Stomach (tissue), 9 donors: ENCODE data around the gene ATP8A1. TPM values are rescaled to one million over a fixed set of nuclear protein-coding genes. Genes with fewer than 3 reads are reported as not detected.
A peak's percentile ranks its signal among the peaks of the same experiment; 100 is the strongest.

Experiments
- DNase-seq, 2 donors: peaks; one replicate each; pipeline versions ENCODE4 v3.0.0 to v3.0.0-alpha.2; 2013 to 2019
- H3K27ac ChIP-seq, 5 donors: fragments of 200-600 bp in 4 of 5; sonication (generic) in 4 of 5; one replicate each; pipeline ENCODE4 v1.5.1; 2013 to 2019; ENCODE audit warnings: mild to moderate bottlenecking in 1 of 5, moderate library complexity in 1 of 5
- H3K27me3 ChIP-seq, 3 donors: fragments of 200-600 bp; sonication (generic); one replicate each; pipeline ENCODE4 v1.5.1; 2017 to 2019; ENCODE audit warnings: mixed run types in 1 of 3
- H3K36me3 ChIP-seq, 4 donors: fragments of 200-600 bp; sonication (generic); 1 replicate in 3 of 4; 2 replicates in 1 of 4; pipeline ENCODE4 v1.5.1; 2016 to 2019
- H3K4me1 ChIP-seq, 4 donors: fragments of 200-600 bp; sonication (generic); one replicate each; pipeline ENCODE4 v1.5.1; 2016 to 2019
- H3K4me3 ChIP-seq, 4 donors: fragments of 200-600 bp; sonication (generic) in 3 of 4; one replicate each; pipeline ENCODE4 v1.5.1; 2016 to 2019; ENCODE audit warnings: mild to moderate bottlenecking in 1 of 4
- H3K9me3 ChIP-seq, 4 donors: fragments of 200-600 bp; sonication (generic); one replicate each; pipeline ENCODE4 v1.5.1; 2016 to 2019
- EP300 ChIP-seq: sonication (generic); formaldehyde crosslinking; IDR thresholded peaks from one replicate; pipeline ENCODE4 v1.6.1; 2017; ENCODE audit warnings: antibody characterized with exemption
- POLR2A ChIP-seq, 4 donors: fragments of 450-650 bp; IDR thresholded peaks; one replicate each; pipeline ENCODE4 v1.6.1; 2016; ENCODE audit warnings: antibody characterized with exemption in 4 of 4, control low read depth in 2 of 4, mild to moderate bottlenecking in 1 of 4, moderate library complexity in 1 of 4
- POLR2AphosphoS5 ChIP-seq, 3 donors: sonication (generic); formaldehyde crosslinking; IDR thresholded peaks; one replicate each; pipeline ENCODE4 v1.6.1; 2016; ENCODE audit warnings: antibody characterized with exemption in 3 of 3
- WGBS, 5 donors: extraction: QIAGEN DNeasy Blood & Tissue Kit in 3 of 5; methylation state at CpG; one replicate each; pipeline versions ENCODE4 v1.1.5 to v1.1.7; 2013 to 2018; 5-methylcytosine and 5-hydroxymethylcytosine counted together
- intact Hi-C: fragments of 100-400 bp; cut with DNase I; formaldehyde crosslinking; loops from one replicate; pipeline ENCODE4 v1.15.1; 2023; ENCODE audit warnings: low total_unique reads
- polyA plus RNA-seq, 3 donors: library from polyadenylated mRNA; stranded (reverse); fragments of 200-250 nt; gene quantifications; one replicate each; pipeline ENCODE4 v1.2.3, GENCODE V29; 2013
- total RNA-seq, 5 donors: library from RNA; depleted of rRNA; stranded (reverse); fragments of >200 nt; gene quantifications; one replicate each; pipeline versions ENCODE4 v1.1.0 to v1.2.3, GENCODE V29; 2014 to 2016
- TF ChIP-seq, protein P1 (sequence below), 7 experiments: fragments of 450-650 bp in 4 of 7; fragments of 200-600 bp in 3 of 7; sonication (generic) in 3 of 7; IDR thresholded peaks; one replicate each; pipeline ENCODE4 v1.5.1; 2016 to 2019; ENCODE audit warnings: antibody characterized with exemption in 7 of 7, control low read depth in 2 of 7, mild to moderate bottlenecking in 1 of 7
- donor health status: healthy with polysubstance abuse.
- donor health status: Bipolar disorder and iron deficiency.
- donor health status: healthy.

Gene ATP8A1
- total and polyA plus RNA-seq, 8 donors = 2.6 to 104 (median 33.2) TPM

- DNase-seq = no peak
- Histone ChIP-seq H3K9me3 (no peaks in the 10 kb centered on the region), H3K36me3 (peaks cover 0 to 8% (median 3%) of the 10 kb centered on the region in 4 donors), H3K27ac (no peak overlapping the region), H3K27me3 (no peaks in the 10 kb centered on the region), H3K4me3 (no peak overlapping the region), H3K4me1 (peaks cover 10 to 23% (median 17%) of the 10 kb centered on the region in 4 donors)
- WGBS, 5 donors = 53 to 71% (median 56%) methylated on average over 4 of the region's 4 CpGs
- intact Hi-C loops = no loop called here
- TF ChIP-seq, protein P1, sequence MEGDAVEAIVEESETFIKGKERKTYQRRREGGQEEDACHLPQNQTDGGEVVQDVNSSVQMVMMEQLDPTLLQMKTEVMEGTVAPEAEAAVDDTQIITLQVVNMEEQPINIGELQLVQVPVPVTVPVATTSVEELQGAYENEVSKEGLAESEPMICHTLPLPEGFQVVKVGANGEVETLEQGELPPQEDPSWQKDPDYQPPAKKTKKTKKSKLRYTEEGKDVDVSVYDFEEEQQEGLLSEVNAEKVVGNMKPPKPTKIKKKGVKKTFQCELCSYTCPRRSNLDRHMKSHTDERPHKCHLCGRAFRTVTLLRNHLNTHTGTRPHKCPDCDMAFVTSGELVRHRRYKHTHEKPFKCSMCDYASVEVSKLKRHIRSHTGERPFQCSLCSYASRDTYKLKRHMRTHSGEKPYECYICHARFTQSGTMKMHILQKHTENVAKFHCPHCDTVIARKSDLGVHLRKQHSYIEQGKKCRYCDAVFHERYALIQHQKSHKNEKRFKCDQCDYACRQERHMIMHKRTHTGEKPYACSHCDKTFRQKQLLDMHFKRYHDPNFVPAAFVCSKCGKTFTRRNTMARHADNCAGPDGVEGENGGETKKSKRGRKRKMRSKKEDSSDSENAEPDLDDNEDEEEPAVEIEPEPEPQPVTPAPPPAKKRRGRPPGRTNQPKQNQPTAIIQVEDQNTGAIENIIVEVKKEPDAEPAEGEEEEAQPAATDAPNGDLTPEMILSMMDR (IDR thresholded peaks at IDR 0.05) = no peak
- TF ChIP-seq EP300 (no peak), POLR2AphosphoS5 (IDR thresholded peaks at IDR 0.05) (no peak), POLR2A (IDR thresholded peaks at IDR 0.05) (no peak)
Observed at GRCh38 chr4:42625329-42625728, 31.6 kb downstream of the ATP8A1 start.

GRCh38 chr4:42624551-42624950 lies 32.4 kb downstream of the ATP8A1 start:
- Histone ChIP-seq H3K27me3 (no peaks in the 10 kb centered on the region), H3K9me3 (no peaks in the 10 kb centered on the region), H3K4me1 (peaks cover 10 to 23% (median 17%) of the 10 kb centered on the region in 4 donors), H3K4me3 (no peak overlapping the region), H3K27ac (no peak overlapping the region), H3K36me3 (peaks cover 0 to 12% (median 3%) of the 10 kb centered on the region in 4 donors)
- WGBS, 5 donors = 75 to 88% (median 79%) methylated on average over 3 of the region's 3 CpGs
- intact Hi-C loops = no loop called here
- TF ChIP-seq, protein P1 (IDR thresholded peaks at IDR 0.05) = no peak
- no peak for TF ChIP-seq EP300
- TF ChIP-seq POLR2AphosphoS5 (IDR thresholded peaks at IDR 0.05) = no peak
- no peak for TF ChIP-seq POLR2A (IDR thresholded peaks at IDR 0.05)
- DNase-seq = no peak

- H3K4me1 ChIP-seq = peaks cover 0 to 15% (median 6%) of the 10 kb centered on the region in 4 donors
- intact Hi-C loops = no loop called here
- no peaks in the 10 kb centered on the region for H3K9me3 ChIP-seq
- peaks cover 0 to 12% (median 4%) of the 10 kb centered on the region in 4 donors for H3K36me3 ChIP-seq
- 62 to 72% (median 67%) methylated on average over 2 of the region's 2 CpGs for WGBS, 5 donors
- TF ChIP-seq, protein P1 (IDR thresholded peaks at IDR 0.05) = no peak
- TF ChIP-seq EP300 (no peak), POLR2AphosphoS5 (IDR thresholded peaks at IDR 0.05) (no peak), POLR2A (IDR thresholded peaks at IDR 0.05) (no peak)
- H3K4me3 ChIP-seq = no peak overlapping the region
- H3K27ac ChIP-seq = no peak overlapping the region
- DNase-seq = no peak
- no peaks in the 10 kb centered on the region for H3K27me3 ChIP-seq
Observed at GRCh38 chr4:42618023-42618422, 38.9 kb downstream of the ATP8A1 start.

DNA sequence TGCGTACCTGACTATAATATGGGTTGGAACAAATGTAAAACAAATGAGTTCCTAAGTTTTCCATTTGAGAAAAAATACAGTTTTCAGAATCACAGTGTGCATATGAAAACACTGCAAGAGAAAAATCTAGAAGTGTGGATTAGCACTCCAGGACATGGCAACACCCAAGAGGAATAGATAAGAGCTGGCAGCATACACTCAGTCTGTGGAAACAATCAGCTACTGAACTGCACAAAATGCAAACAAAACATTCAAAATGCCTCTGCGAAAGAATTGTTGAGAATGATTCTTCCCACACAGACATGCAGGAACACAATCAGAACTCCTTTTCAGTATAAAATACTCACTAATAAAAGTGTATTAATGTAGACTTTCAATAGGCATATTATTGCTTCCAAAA lies 39.9 kb downstream of the ATP8A1 start:
- H3K4me1 ChIP-seq = peaks cover 0 to 15% (median 6%) of the 10 kb centered on the region in 4 donors

DNA sequence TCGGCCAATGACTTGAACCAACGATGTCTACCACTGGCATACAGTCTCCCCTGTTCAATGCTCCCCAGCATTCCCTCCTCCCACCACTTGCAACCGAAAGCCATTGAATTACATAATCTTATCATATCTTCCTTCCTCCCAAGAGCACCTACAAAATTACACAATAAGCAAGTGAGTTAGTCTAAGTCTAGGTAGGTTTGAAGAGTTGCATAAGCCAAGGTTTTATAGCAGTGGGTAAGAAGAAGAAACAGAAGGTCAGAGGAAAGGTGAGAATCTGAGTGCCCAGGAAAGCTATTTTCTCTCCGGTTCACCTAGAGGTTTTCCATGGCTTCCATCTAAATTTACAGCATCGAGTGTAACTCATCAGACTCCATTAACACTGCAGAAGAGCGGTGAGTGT lies 40.3 kb downstream of the ATP8A1 start:
- 81 to 89% (median 86%) methylated on average over 6 of the region's 6 CpGs for WGBS, 5 donors
- peaks cover 0 to 13% (median 6%) of the 10 kb centered on the region in 4 donors for H3K36me3 ChIP-seq
- intact Hi-C loops = no loop called here
- no peak overlapping the region for H3K27ac ChIP-seq
- no peak overlapping the region for H3K4me3 ChIP-seq
- TF ChIP-seq, protein P1 (IDR thresholded peaks at IDR 0.05) = no peak
- TF ChIP-seq POLR2AphosphoS5 (IDR thresholded peaks at IDR 0.05) (no peak), EP300 (no peak), POLR2A (IDR thresholded peaks at IDR 0.05) (no peak)
- H3K9me3 ChIP-seq = no peaks in the 10 kb centered on the region
- H3K27me3 ChIP-seq = no peaks in the 10 kb centered on the region
- DNase-seq = no peak
- H3K4me1 ChIP-seq = peaks cover 0 to 15% (median 6%) of the 10 kb centered on the region in 4 donors

More for the DNA sequence above, 39.9 kb downstream of the ATP8A1 start:
- Histone ChIP-seq H3K27me3 (no peaks in the 10 kb centered on the region), H3K27ac (no peak overlapping the region), H3K9me3 (no peaks in the 10 kb centered on the region), H3K36me3 (peaks cover 0 to 12% (median 5%) of the 10 kb centered on the region in 4 donors), H3K4me3 (no peak overlapping the region)
- TF ChIP-seq POLR2AphosphoS5 (IDR thresholded peaks at IDR 0.05) = no peak
- intact Hi-C loops = no loop called here
- WGBS, 5 donors = 63 to 74% (median 69%) methylated on average over 2 of the region's 2 CpGs
- peak in 1 of 2 donors; percentile 18 for DNase-seq
